ENCODE data around the gene CNNM3. TPM values are rescaled to one million over a fixed set of nuclear protein-coding genes. Genes with fewer than 3 reads are reported as not detected.
A peak's percentile ranks its signal among the peaks of the same experiment; 100 is the strongest.

CNNM3 gene
- total and polyA plus RNA-seq, 12 donors = 4.0 to 18.3 (median 13.1) TPM

- H3K4me3 ChIP-seq = no peak overlapping the region
- DNase-seq (no peak), ATAC-seq (no peak)
- peaks cover 0 to 38% (median 23%) of the 10 kb centered on the region in 9 donors for H3K4me1 ChIP-seq
- H3K27me3 ChIP-seq = no peaks in the 10 kb centered on the region
- 95 to 97% methylated on average over 14 of the region's 14 CpGs for WGBS, 2 donors
- no peaks in the 10 kb centered on the region for H3K9me3 ChIP-seq
- H3K36me3 ChIP-seq = peaks cover 0 to 99% (median 65%) of the 10 kb centered on the region in 9 donors
- no peak overlapping the region for H3K27ac ChIP-seq
- TF ChIP-seq CTCF (IDR thresholded peaks at IDR 0.05) = no peak
- intact Hi-C loops (cut with DNase I) = no loop called here
Observed at GRCh38 chr2:96828436-96828835, 12.4 kb downstream of the CNNM3 start.

DNA sequence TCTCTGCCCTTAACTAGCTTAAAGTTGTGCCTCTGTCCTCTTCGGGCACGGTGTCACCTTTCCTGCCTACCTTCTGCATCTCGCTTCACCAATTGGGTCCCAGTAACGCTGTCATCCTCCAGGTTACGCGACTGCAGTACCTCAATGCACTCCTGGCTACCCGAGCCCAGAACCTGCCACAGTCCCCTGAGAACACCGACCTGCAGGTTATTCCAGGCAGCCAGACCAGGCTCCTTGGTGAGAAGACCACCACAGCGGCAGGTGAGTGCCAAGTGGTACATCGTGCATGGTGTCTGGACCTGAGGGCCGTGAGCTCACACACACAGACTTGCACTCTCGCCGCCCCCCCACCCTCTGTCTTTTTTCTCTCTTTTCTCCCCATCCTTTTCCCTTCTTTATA is 12.8 kb downstream of the CNNM3 start:
- H3K27me3 ChIP-seq = no peaks in the 10 kb centered on the region
- no peaks in the 10 kb centered on the region for H3K9me3 ChIP-seq
- no peak overlapping the region for H3K4me3 ChIP-seq
- H3K4me1 ChIP-seq = peaks cover 0 to 38% (median 21%) of the 10 kb centered on the region in 9 donors
- intact Hi-C loops (cut with DNase I) = no loop called here
- H3K27ac ChIP-seq = no peak overlapping the region
- ATAC-seq (no peak), DNase-seq (no peak)
- TF ChIP-seq CTCF (IDR thresholded peaks at IDR 0.05) = no peak
- 94 to 96% methylated on average over 13 of the region's 13 CpGs for WGBS, 2 donors
- peaks cover 0 to 100% (median 65%) of the 10 kb centered on the region in 9 donors for H3K36me3 ChIP-seq

DNA sequence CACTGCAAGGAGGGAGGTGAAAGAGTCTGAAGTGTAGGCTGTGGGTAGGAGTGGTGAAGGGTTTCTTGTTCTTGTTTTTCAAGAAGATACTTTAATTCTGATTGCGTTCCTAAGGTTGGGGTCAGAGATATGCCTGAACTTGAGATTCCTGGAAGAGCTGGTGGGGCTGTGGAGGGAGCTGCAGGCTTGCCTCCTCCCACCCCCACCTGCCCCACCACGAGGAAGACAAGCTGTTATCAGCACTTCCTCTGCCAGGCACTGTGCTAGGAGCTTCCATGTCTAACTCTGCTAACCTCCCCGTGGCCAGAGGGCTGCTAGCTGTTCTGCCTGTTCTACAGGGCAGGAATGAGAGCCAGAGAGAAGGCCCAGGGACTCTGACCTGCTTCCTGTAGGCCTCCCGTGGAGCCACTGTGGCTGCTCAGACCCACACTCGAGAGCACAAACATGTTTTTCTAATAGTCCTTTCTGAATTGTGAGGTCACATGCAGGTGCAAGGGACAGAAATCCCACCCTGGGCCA is 14.0 kb downstream of the CNNM3 start:
- Histone ChIP-seq H3K36me3 (peaks cover 0 to 99% (median 65%) of the 10 kb centered on the region in 9 donors), H3K27ac (no peak overlapping the region), H3K9me3 (no peaks in the 10 kb centered on the region), H3K4me3 (no peak overlapping the region), H3K4me1 (peaks cover 0 to 30% (median 14%) of the 10 kb centered on the region in 9 donors), H3K27me3 (no peaks in the 10 kb centered on the region)
- 46 to 55% methylated on average over 5 of the region's 5 CpGs for WGBS, 2 donors
- intact Hi-C loops (cut with DNase I) = no loop called here
- no peak for DNase-seq
- no peak for TF ChIP-seq CTCF (IDR thresholded peaks at IDR 0.05)
- no peak for ATAC-seq

- H3K27ac ChIP-seq = peak overlapping the region in 1 of 10 donors; percentile 13
Observed at GRCh38 chr2:96831679-96832078, 15.6 kb downstream of the CNNM3 start.

More at GRCh38 chr2:96831679-96832078, 15.6 kb downstream of the CNNM3 start:
- Histone ChIP-seq H3K4me1 (peaks cover 0 to 30% (median 14%) of the 10 kb centered on the region in 9 donors), H3K4me3 (no peak overlapping the region), H3K9me3 (no peaks in the 10 kb centered on the region), H3K27me3 (no peaks in the 10 kb centered on the region), H3K36me3 (peaks cover 0 to 97% (median 55%) of the 10 kb centered on the region in 9 donors)
- 67% methylated on average over 10 of the region's 10 CpGs for WGBS, 2 donors
- ATAC-seq = peak in 7 of 8 donors; percentile 53 to 76 (median 64)
- TF ChIP-seq CTCF (IDR thresholded peaks at IDR 0.05) = no peak
- DNase-seq = no peak
- intact Hi-C loops (cut with DNase I) = no loop called here
